SK-N-MC (cell line): ENCODE measurements around the gene RBBP7.

ENCODE experiments used
- DNase-seq: peaks from one replicate; pipeline ENCODE4 v3.0.0-alpha.2; 2011; ENCODE audit warnings: low read depth, low spot score
- H3K27ac ChIP-seq: fragments of 200-600 bp; sonication (generic); 2 replicates; pipeline ENCODE4 v1.5.1; 2016; ENCODE audit warnings: mixed run types
- H3K36me3 ChIP-seq: fragments of 200-600 bp; sonication (generic); 2 replicates; pipeline ENCODE4 v1.6.1; 2017; ENCODE audit warnings: antibody characterized with exemption, low read length, mixed read lengths; ENCODE audit not compliant: insufficient read depth
- H3K4me3 ChIP-seq: fragments of 200-600 bp; sonication (generic); 2 replicates; pipeline ENCODE4 v1.5.1; 2016
- H3K9ac ChIP-seq: fragments of 200-600 bp; sonication (generic); 2 replicates; pipeline ENCODE4 v1.8.0; 2017; ENCODE audit warnings: mixed run types, mixed read lengths; ENCODE audit not compliant: insufficient read length
- H3K9me3 ChIP-seq: fragments of 200-600 bp; sonication (generic); 2 replicates; pipeline ENCODE4 v1.6.1; 2017; ENCODE audit warnings: low read depth, mild to moderate bottlenecking, antibody characterized with exemption, low read length, moderate library complexity, mixed read lengths
- EZH2 ChIP-seq: fragments of 200-600 bp; sonication (generic); IDR thresholded peaks from one replicate; pipeline ENCODE4 v1.6.1; 2017; ENCODE audit warnings: antibody characterized with exemption
- FOXP2 ChIP-seq: optimal IDR thresholded peaks from 2 replicates; pipeline ENCODE3; 2011; ENCODE audit warnings: mild to moderate bottlenecking, moderate library complexity; ENCODE audit not compliant: insufficient read depth; ENCODE audit errors: extremely low read length, control extremely low read depth
- POLR2AphosphoS5 ChIP-seq: IDR thresholded peaks from 2 replicates; pipeline ENCODE4 v1.6.1; 2012; ENCODE audit warnings: mild to moderate bottlenecking, low read depth, low read length, borderline replicate concordance

Gene RBBP7

GRCh38 chrX:16892504-16893362 lies 22.6 kb upstream of the RBBP7 start:
- H3K36me3 ChIP-seq = no peaks in the 10 kb centered on the region
- DNase-seq = peak; percentile 66
- H3K27ac ChIP-seq = no peak overlapping the region
- H3K9me3 ChIP-seq = no peaks in the 10 kb centered on the region
- H3K9ac ChIP-seq = no peak overlapping the region
- no peak for TF ChIP-seq EZH2
- H3K4me3 ChIP-seq = peak overlapping the region; percentile 45; the same call in 1 of the 2 replicates

DNA sequence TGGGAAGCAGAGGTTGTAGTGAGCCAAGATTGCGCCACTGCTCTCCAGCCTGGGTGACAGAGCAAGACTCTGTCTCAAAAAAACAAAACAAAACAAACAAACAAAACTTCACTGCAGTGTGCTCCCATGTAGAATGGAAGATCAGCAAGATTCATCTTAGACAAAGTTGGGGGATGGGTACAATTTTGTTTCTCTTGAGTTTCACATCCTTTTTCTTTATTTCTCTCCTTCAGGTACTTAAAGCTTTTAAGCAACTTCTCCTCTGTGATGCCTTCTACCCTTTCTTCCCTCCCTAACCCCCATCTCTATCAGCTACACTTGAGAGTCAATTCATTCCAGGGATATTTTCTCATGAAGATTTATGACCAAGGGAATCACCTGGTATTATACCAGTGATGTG lies 15.5 kb upstream of the RBBP7 start:
- TF ChIP-seq POLR2AphosphoS5 = no peak
- TF ChIP-seq EZH2 = no peak
- TF ChIP-seq FOXP2 = no peak
- Histone ChIP-seq H3K36me3 (no peaks in the 10 kb centered on the region), H3K9ac (no peak overlapping the region), H3K9me3 (no peaks in the 10 kb centered on the region), H3K4me3 (no peak overlapping the region), H3K27ac (no peak overlapping the region)
- DNase-seq = no peak

DNA sequence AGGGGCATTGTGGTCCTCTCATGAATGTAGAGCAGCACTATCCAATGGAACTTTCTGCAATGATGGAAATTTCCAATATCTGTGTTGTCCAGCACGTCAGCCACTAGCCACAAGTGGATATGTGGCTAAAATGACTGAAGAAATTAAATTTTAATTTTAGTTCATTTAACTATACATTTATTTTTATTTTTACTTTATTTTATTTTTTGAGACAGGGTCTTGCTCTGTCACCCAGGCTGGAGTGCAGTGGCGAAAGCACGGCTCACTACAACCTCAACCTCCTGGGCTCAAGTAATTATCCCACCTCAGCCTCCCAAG lies 13.3 kb upstream of the RBBP7 start:
- Histone ChIP-seq H3K36me3 (no peaks in the 10 kb centered on the region), H3K4me3 (peak overlapping the region; percentile 85), H3K9me3 (no peaks in the 10 kb centered on the region), H3K9ac (no peak overlapping the region), H3K27ac (no peak overlapping the region)
- no peak for TF ChIP-seq FOXP2
- no peak for DNase-seq

DNA sequence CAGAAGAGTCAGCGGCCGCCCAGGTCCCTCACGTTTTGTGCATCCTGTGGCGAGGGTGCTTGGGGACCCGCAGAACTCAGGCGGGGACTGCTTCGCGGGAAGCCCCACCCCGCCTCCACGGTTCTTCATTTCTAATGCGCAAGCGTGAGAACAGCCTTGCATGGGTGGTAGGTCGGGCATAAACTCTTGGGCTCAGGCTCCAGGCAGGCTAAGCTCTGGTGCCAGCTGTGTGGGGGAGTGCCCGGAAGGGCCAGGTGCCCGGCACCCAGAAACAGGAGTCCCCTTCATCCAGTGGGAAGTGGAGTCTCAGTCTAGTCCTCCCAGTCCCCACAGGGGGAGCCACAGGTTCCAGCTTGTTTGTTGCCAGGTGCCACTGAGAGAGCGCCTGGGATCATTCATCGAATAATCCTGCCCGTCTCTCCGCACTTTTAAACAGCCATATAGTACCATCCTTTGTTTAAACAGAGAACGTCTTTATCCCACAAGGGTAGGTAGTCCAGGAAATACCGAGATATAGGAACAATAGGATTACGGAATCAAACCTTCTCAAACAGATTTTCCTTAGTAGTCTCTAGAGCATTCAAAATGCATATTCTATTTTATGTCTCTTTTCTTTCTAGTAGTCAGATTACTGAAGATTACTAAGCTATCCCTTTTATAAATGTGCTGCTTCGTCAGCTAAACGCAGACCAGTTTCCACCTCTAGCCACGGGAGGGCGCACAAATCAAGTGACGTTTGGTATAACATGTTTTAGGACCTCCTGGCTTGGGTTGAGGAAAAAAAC lies 12.7 kb upstream of the RBBP7 start:
- peak; percentile 34 for DNase-seq
- peak overlapping the region; percentile 88 for H3K27ac ChIP-seq

GRCh38 chrX:16882169-16882568 lies 12.0 kb upstream of the RBBP7 start:
- peak overlapping the region; percentile 85 for H3K4me3 ChIP-seq
- H3K36me3 ChIP-seq = no peaks in the 10 kb centered on the region
- no peak for TF ChIP-seq POLR2AphosphoS5
- no peak for TF ChIP-seq FOXP2
- no peak for TF ChIP-seq EZH2
- DNase-seq = no peak
- H3K27ac ChIP-seq = no peak overlapping the region; the same call in 1 of the 2 replicates
- peak overlapping the region; percentile 84 for H3K9ac ChIP-seq
- H3K9me3 ChIP-seq = no peaks in the 10 kb centered on the region

More for the DNA sequence above, 12.7 kb upstream of the RBBP7 start:
- Histone ChIP-seq H3K9ac (peak overlapping the region; percentile 84), H3K4me3 (peak overlapping the region; percentile 85), H3K9me3 (no peaks in the 10 kb centered on the region), H3K36me3 (no peaks in the 10 kb centered on the region)
- TF ChIP-seq FOXP2 = no peak
- TF ChIP-seq EZH2 = no peak
- peak; percentile 24; the same call in 1 of the 2 replicates for TF ChIP-seq POLR2AphosphoS5

- Histone ChIP-seq H3K9ac (no peak overlapping the region), H3K9me3 (no peaks in the 10 kb centered on the region), H3K27ac (no peak overlapping the region)
Observed at GRCh38 chrX:16876696-16877095, 6.5 kb upstream of the RBBP7 start.

GRCh38 chrX:16874458-16875095 lies 4.4 kb upstream of the RBBP7 start:
- no peak for TF ChIP-seq EZH2
- no peak for TF ChIP-seq FOXP2
- TF ChIP-seq POLR2AphosphoS5 = no peak
- Histone ChIP-seq H3K4me3 (no peak overlapping the region), H3K27ac (no peak overlapping the region), H3K9me3 (no peaks in the 10 kb centered on the region), H3K36me3 (no peaks in the 10 kb centered on the region), H3K9ac (no peak overlapping the region)
- no peak for DNase-seq

More at GRCh38 chrX:16876696-16877095, 6.5 kb upstream of the RBBP7 start:
- Histone ChIP-seq H3K4me3 (no peak overlapping the region), H3K36me3 (no peaks in the 10 kb centered on the region)
- TF ChIP-seq POLR2AphosphoS5 = no peak
- TF ChIP-seq FOXP2 = no peak
- TF ChIP-seq EZH2 = no peak
- no peak for DNase-seq

DNA sequence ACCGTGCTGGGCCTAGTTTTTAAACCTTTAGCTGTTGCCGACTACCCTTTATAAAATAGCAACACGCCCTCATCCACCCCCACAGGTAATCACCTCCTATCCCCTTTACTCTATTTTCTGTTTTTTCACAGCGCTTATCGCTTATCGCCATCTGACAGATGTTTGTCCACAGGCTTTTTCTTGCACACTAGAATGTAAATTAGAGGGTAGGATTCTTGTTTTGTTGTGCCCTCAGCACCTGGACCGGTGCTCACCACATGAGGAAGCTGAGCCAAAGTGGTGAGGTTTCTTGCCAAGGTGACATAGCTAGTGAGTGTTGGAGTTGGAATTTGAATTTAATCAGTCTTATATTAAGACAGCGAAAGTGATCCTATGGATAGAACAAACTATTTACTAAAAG lies 2.9 kb upstream of the RBBP7 start:
- TF ChIP-seq EZH2 (no peak), FOXP2 (no peak), POLR2AphosphoS5 (no peak)
- Histone ChIP-seq H3K27ac (no peak overlapping the region), H3K36me3 (peaks cover 9% of the 10 kb centered on the region), H3K4me3 (no peak overlapping the region), H3K9me3 (no peaks in the 10 kb centered on the region), H3K9ac (no peak overlapping the region)
- no peak for DNase-seq
